ENCODE data around the gene KCP.

DNA sequence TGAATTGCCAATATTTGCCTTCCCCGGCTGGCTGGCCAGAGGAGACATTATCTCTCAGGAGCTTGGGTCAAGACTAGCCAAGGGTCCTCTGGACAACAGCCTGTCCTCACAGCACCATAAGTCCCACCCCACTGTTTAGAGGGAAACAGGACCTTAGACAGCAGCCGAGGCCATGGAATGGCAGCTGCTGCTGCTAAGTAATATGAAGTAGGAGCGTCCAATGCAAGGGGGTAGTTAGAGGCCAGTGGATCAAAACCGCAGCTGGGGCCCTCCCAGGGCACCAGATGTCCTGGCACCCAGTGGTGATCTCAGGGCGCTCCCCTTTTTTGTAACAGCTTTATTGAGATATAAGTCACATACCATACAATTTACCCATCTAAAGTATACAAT lies 12.9 kb upstream of the KCP start:
- TF ChIP-seq POLR2A (IDR thresholded peaks at IDR 0.05): no peak
- TF ChIP-seq CTCF (IDR thresholded peaks at IDR 0.05): no peak
- no peak for TF ChIP-seq POLR2AphosphoS5 (IDR thresholded peaks at IDR 0.05)

All from breast epithelium (tissue), 3 donors.